ENCODE results near the gene SUMO3. TPM values are rescaled to one million over a fixed set of nuclear protein-coding genes. Genes with fewer than 3 reads are reported as not detected.

Gene SUMO3
- total and polyA plus RNA-seq, 4 donors = 35.1 to 51.0 (median 40.6) TPM

DNA sequence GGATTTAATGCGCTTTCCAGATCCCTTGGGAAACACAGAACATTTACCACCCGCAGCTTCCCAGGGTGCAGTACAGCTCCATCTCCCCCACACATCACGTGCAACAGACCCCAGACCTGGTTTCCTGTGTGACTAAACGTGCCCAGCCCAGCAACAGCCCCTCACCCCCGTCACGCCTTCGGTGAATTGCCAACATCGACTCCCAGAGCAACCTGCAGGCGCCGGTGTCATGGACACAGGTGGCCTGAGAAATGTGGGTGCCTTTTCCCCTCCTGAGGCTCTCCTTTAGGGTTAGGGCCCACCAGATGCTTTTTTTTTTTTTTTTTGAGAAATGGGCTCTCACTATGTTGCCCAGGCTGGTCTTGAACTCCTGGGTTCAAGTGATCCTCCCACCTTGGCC is 24.2 kb upstream of the SUMO3 start (continued):
- TF ChIP-seq, protein P1, sequence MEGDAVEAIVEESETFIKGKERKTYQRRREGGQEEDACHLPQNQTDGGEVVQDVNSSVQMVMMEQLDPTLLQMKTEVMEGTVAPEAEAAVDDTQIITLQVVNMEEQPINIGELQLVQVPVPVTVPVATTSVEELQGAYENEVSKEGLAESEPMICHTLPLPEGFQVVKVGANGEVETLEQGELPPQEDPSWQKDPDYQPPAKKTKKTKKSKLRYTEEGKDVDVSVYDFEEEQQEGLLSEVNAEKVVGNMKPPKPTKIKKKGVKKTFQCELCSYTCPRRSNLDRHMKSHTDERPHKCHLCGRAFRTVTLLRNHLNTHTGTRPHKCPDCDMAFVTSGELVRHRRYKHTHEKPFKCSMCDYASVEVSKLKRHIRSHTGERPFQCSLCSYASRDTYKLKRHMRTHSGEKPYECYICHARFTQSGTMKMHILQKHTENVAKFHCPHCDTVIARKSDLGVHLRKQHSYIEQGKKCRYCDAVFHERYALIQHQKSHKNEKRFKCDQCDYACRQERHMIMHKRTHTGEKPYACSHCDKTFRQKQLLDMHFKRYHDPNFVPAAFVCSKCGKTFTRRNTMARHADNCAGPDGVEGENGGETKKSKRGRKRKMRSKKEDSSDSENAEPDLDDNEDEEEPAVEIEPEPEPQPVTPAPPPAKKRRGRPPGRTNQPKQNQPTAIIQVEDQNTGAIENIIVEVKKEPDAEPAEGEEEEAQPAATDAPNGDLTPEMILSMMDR (IDR thresholded peaks at IDR 0.05; ENCODE audit: low read depth, low read length, missing input control) = no peak
- TF ChIP-seq YY1 (IDR thresholded peaks at IDR 0.05) (no peak), TAF1 (conservative IDR thresholded peaks at IDR 0.05) (no peak), JUND (IDR thresholded peaks at IDR 0.05) (no peak), EGR1 (IDR thresholded peaks at IDR 0.05; ENCODE audit: low read depth in 2 of 2) (no peak)
- TF ChIP-seq, protein P2, sequence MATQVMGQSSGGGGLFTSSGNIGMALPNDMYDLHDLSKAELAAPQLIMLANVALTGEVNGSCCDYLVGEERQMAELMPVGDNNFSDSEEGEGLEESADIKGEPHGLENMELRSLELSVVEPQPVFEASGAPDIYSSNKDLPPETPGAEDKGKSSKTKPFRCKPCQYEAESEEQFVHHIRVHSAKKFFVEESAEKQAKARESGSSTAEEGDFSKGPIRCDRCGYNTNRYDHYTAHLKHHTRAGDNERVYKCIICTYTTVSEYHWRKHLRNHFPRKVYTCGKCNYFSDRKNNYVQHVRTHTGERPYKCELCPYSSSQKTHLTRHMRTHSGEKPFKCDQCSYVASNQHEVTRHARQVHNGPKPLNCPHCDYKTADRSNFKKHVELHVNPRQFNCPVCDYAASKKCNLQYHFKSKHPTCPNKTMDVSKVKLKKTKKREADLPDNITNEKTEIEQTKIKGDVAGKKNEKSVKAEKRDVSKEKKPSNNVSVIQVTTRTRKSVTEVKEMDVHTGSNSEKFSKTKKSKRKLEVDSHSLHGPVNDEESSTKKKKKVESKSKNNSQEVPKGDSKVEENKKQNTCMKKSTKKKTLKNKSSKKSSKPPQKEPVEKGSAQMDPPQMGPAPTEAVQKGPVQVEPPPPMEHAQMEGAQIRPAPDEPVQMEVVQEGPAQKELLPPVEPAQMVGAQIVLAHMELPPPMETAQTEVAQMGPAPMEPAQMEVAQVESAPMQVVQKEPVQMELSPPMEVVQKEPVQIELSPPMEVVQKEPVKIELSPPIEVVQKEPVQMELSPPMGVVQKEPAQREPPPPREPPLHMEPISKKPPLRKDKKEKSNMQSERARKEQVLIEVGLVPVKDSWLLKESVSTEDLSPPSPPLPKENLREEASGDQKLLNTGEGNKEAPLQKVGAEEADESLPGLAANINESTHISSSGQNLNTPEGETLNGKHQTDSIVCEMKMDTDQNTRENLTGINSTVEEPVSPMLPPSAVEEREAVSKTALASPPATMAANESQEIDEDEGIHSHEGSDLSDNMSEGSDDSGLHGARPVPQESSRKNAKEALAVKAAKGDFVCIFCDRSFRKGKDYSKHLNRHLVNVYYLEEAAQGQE (IDR thresholded peaks at IDR 0.05) = no peak

DNA sequence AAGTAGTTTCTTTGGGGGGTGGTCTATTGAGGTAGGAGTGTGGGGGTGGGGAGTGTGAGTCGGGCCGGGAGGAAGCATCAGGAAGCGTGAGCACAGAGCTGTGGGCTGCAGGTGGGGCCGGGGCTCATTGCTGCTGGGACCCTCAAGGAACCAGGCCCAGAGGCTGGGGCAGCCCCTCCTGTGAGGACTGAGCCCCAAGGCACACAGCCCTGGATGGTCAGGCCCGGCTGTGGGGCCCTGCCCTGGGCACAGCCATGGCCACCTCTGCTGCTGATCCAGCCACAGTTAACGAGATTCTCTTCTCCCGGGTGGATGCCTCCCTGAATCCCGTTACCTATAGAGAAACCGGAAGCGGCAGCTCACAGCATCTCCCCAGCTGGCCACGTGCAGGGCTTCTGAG is 22.9 kb upstream of the SUMO3 start:
- H3K36me3 ChIP-seq (ENCODE audit: control insufficient read depth in 4 of 4, insufficient read depth in 3 of 4, low read depth in 1 of 4, low read length in 3 of 4) = no peaks in the 10 kb centered on the region
- DNase-seq (ENCODE audit: low spot score) = no peak
- no peaks in the 10 kb centered on the region for H3K9me3 ChIP-seq (ENCODE audit: control insufficient read depth in 4 of 4, low read length in 3 of 4)
- H3K4me3 ChIP-seq (ENCODE audit: low read depth in 1 of 3, low read length in 3 of 3) = no peak overlapping the region
- 81% methylated on average over 11 of the region's 11 CpGs for WGBS
- TF ChIP-seq RAD21 (IDR thresholded peaks at IDR 0.05) (no peak), FOXA2 (IDR thresholded peaks at IDR 0.05) (no peak), FOXA1 (IDR thresholded peaks at IDR 0.05) (no peak), JUND (IDR thresholded peaks at IDR 0.05) (no peak), GABPA (IDR thresholded peaks at IDR 0.05 in 1 of 2, conservative IDR thresholded peaks at IDR 0.05 in 1 of 2) (no peak)
- TF ChIP-seq, protein P2 (IDR thresholded peaks at IDR 0.05) = no peak
- TF ChIP-seq, protein P1 (IDR thresholded peaks at IDR 0.05; ENCODE audit: low read depth, low read length, missing input control) = no peak
- H3K27me3 ChIP-seq (ENCODE audit: control insufficient read depth in 4 of 4, insufficient read depth in 4 of 4, low read length in 3 of 4) = no peaks in the 10 kb centered on the region
- H3K4me1 ChIP-seq (ENCODE audit: control insufficient read depth in 4 of 4, insufficient read depth in 4 of 4, low read length in 3 of 4) = peaks cover 0 to 5% (median 3%) of the 10 kb centered on the region in 4 donors
- no peak overlapping the region for H3K27ac ChIP-seq (ENCODE audit: low read depth in 1 of 2, low read length in 2 of 2)
- no peak overlapping the region for H3K9ac ChIP-seq (ENCODE audit: low read depth in 1 of 2, low read length in 2 of 2)
